T-helper 1 cell treated with Interleukin-12 subunit alpha and Interleukin-12 subunit beta and Interleukin-4 antibody, amounts not matched to agents 30 μg/mL and 1 μg/mL, for 36 hours (primary cell): ENCODE results near the gene RBM6.
A peak's percentile ranks its signal among the peaks of the same experiment; 100 is the strongest.
"Not testable (repeated sequence)": the region's sequence is repeated elsewhere in the genome, so short reads cannot be mapped to it uniquely, and the experiment has no call there.

Experiments used
- H3K27ac Mint-ChIP-seq: one replicate; pipeline ENCODE4 v1.8.0; 2021; ENCODE audit warnings: mild to moderate bottlenecking, mixed read lengths
- H3K27me3 Mint-ChIP-seq: one replicate; pipeline ENCODE4 v1.8.0; 2021; ENCODE audit warnings: low read depth, mixed read lengths
- H3K36me3 Mint-ChIP-seq: one replicate; pipeline ENCODE4 v1.8.0; 2021; ENCODE audit warnings: low read depth, mixed read lengths
- H3K4me1 Mint-ChIP-seq: one replicate; pipeline ENCODE4 v1.8.0; 2021; ENCODE audit warnings: low read depth, mixed read lengths
- H3K4me3 Mint-ChIP-seq: one replicate; pipeline ENCODE4 v1.8.0; 2021; ENCODE audit warnings: mild to moderate bottlenecking, moderate library complexity, mixed read lengths
- H3K9me3 Mint-ChIP-seq: one replicate; pipeline ENCODE4 v1.8.0; 2021; ENCODE audit warnings: mixed read lengths

The RBM6 gene

DNA sequence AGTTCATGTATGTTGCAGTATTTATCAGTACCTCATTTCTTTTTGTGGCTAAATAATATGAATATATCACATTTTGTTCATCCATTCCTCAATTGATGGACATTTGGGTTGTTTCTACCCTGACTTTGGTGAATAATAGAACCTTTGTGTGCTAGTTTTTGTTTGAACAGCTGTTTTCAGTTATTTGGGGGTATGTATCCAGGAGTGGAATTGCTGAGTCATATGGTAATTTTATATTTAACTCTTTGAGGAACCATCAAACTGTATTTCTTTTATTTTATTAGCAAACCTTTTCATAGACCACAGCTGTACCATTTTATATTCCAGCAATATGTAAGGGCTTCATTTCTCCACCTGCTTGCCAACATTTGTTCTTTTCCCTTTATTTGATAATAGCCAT is 110.4 kb downstream of the RBM6 start:
- Mint-ChIP-seq H3K36me3 (peaks cover 28% of the 10 kb centered on the region), H3K27ac (no peak overlapping the region), H3K27me3 (no peaks in the 10 kb centered on the region), H3K9me3 (no peaks in the 10 kb centered on the region), H3K4me3 (no peak overlapping the region), H3K4me1 (peaks cover 3% of the 10 kb centered on the region)

DNA sequence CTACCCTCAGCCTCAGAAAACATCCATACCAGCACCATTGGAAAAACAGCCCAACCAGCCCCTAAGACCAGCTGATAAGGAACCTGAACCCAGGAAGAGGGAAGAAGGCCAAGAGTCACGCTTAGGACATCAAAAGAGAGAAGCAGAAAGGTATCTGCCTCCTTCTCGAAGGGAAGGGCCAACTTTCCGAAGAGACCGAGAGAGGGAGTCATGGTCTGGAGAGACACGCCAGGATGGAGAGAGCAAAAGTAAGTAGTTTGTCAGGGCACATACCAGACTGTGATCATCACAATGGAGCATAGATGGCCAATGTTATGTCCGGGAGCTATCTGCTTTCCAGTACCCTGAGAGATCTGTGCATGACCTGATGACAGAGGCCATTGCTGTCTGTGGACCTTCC is 117.8 kb downstream of the RBM6 start:
- Mint-ChIP-seq H3K36me3 (peaks cover 41% of the 10 kb centered on the region), H3K4me1 (no peaks in the 10 kb centered on the region), H3K9me3 (no peaks in the 10 kb centered on the region), H3K27me3 (no peaks in the 10 kb centered on the region), H3K4me3 (no peak overlapping the region), H3K27ac (no peak overlapping the region)

DNA sequence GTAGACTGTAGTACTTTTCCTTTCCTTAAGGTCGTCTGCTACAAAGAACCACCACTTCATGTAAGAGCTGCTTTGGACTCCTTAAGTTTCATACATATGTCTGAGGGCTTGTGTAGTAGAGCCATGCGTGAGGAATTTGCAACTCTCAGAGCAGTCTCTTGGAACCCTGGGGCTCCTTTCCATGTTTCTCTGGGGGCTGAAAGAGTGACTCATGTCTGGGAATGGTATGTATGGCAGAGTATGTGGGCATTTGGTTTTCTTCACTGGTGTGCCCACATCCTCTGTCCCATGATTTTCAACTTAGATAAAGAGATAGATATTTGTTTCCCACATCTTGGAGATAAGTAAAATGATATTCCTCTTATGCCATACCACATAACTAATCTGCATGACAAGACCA is 128.2 kb downstream of the RBM6 start:
- H3K27me3 Mint-ChIP-seq: no peaks in the 10 kb centered on the region
- H3K36me3 Mint-ChIP-seq: peaks cover 47% of the 10 kb centered on the region
- H3K27ac Mint-ChIP-seq: no peak overlapping the region
- H3K9me3 Mint-ChIP-seq: no peaks in the 10 kb centered on the region
- no peak overlapping the region for H3K4me3 Mint-ChIP-seq
- no peaks in the 10 kb centered on the region for H3K4me1 Mint-ChIP-seq

DNA sequence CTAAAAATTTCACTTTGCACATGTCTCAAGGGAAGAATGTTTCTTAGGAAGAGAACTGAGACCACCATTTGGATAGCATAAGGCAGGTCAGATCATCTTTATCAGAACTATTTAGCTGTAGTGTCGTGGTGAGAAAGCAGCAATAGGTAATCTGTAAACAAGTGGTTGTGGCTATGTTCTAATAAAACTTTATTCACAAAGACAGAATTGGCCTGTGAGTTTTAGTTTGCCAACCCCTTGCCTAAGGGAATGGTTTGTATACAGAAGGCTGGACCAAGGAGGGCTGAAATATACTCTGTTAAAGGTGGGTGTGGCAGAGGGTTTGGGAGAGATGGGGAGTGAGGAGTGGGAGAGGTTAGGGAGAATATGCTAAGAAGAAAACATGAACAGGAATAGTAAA is 138.1 kb downstream of the RBM6 start:
- Mint-ChIP-seq H3K9me3 (no peaks in the 10 kb centered on the region), H3K27me3 (no peaks in the 10 kb centered on the region), H3K4me3 (no peak overlapping the region), H3K27ac (no peak overlapping the region), H3K4me1 (peaks cover 8% of the 10 kb centered on the region), H3K36me3 (peaks cover 21% of the 10 kb centered on the region)

DNA sequence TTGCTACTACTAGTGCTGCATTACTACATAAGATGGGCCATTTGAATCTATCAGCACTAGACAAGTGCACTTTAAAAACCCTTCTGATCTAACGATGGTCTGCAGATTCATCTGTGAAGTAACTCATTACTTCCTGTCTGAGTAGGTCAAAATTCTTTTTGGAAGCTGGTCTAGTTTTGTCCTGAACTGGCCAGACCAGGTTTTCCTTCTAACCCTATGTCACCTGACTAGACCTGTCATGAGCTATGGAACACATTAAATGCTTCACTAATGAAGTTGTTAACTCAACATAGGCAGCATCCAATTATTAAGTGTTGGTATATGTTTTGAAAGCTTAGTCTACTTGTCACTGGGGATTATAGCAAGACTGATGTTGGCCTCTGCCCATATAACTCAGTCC is 138.7 kb downstream of the RBM6 start:
- Mint-ChIP-seq H3K9me3 (no peaks in the 10 kb centered on the region), H3K27ac (no peak overlapping the region), H3K4me1 (peaks cover 10% of the 10 kb centered on the region), H3K4me3 (no peak overlapping the region), H3K36me3 (peaks cover 17% of the 10 kb centered on the region), H3K27me3 (no peaks in the 10 kb centered on the region)

DNA sequence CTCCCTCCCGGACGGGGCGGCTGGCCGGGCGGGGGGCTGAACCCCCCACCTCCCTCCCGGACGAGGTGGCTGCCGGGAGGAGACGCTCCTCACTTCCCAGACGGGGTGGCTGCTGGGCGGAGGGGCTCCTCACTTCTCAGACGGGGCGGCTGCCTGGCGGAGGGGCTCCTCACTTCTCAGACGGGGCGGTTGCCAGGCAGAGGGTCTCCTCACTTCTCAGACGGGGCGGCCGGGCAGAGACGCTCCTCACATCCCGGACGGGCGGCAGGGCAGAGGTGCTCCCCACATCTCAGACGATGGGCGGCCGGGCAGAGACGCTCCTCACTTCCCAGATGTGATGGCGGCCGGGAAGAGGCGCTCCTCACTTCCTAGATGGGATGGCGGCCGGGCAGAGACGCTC is 145.0 kb downstream of the RBM6 start:
- not testable (repeated sequence) for H3K4me3 Mint-ChIP-seq, H3K27ac Mint-ChIP-seq, H3K27me3 Mint-ChIP-seq, H3K36me3 Mint-ChIP-seq, H3K9me3 Mint-ChIP-seq
- H3K4me1 Mint-ChIP-seq: peaks cover 13% of the 10 kb centered on the region

DNA sequence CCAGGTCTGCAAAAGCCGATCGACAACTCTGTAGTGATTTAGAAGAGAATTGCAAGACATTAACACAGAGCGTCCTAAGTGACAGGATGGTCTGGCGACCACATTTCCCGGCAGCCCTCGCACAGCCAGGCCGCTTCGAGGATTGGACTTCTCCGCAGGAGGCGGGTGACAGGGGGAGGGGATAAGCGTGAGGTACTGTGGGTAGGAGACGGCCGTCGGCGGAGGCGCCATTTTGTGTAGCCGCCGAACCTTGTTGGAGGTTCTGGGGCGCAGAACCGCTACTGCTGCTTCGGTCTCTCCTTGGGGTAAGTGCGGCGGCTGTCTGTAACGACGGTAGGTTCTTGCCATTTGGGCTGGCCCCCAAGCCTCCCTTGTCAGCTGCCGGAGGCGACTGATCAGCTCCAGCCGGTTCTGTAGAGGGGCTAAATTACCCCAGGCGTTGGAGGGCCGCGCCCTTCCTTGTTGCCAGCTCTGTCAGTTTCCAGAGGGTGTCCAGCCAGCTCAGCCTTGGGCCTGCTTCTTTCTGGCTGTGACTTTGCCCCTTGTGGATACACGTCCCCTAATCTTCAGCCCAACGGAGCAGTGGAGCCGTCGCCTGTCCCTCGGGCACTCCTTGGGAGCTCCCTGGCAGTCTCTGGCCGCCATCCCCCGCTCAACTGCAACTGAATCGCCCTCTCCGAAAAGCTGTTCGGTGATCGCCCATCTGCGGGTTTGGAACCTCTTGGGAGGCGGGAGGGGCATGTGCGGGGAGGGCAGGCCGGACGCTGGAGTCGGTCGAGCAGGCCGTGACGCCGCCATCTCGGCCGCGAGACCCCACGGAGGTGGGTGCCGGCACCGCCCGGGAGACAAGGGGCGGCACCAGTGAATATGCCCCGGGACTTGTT is 149.0 kb downstream of the RBM6 start, which contains the start of gene RBM5:
Gene RBM5, plus strand, starts transcription at position 195 of the 884 bp plus-strand sequence. CDS start 1,516 bp downstream, outside the sequence.
- peak within 1 kb of the TSS; percentile 90 for H3K27ac Mint-ChIP-seq
- H3K4me3 Mint-ChIP-seq: peak within 1 kb of the TSS; percentile 96
- H3K9me3 Mint-ChIP-seq: no peaks in the 10 kb centered on the region
- peaks cover 26% of the 10 kb centered on the region for H3K36me3 Mint-ChIP-seq
- H3K27me3 Mint-ChIP-seq: no peaks in the 10 kb centered on the region
- H3K4me1 Mint-ChIP-seq: peaks cover 25% of the 10 kb centered on the region

DNA sequence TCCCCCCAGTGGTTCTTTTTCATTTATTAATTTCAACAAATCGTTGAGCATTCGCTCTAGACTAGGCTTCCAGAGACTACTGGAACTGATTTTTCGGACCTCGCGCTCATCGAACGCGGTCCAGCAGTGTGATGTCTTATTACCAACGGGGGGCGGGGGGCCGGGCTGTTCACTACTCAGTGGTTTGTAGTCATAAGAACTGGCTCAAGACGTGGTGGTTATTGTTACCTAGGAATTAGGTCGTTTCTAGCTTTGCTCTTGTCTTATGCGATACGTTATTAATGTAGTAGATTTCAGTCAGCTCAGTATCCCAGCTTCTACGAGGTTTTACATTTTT is 149.6 kb downstream of the RBM6 start:
- Mint-ChIP-seq H3K27ac (peak overlapping the region; percentile 90), H3K4me1 (peaks cover 25% of the 10 kb centered on the region), H3K36me3 (peaks cover 28% of the 10 kb centered on the region), H3K4me3 (peak overlapping the region; percentile 96), H3K27me3 (no peaks in the 10 kb centered on the region), H3K9me3 (no peaks in the 10 kb centered on the region)

DNA sequence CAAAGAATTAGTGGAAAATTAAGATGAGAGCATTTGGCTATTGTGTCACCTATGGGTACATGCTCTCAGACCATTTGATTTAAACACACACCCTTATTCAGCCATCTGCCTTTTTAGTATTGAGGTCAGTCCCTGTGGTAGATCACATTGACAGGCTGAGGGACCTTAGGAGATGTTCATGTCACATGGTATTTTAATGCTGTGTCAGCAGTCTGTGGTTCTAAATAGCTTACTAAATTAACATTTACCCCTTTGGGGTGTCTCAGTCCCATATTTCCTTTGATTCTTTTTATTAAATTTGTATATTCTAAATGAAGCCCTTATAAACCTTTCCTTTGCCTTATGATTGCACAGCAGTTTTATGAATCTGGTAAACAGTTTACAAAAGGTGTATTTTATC is 151.0 kb downstream of the RBM6 start:
- Mint-ChIP-seq H3K4me3 (no peak overlapping the region), H3K9me3 (no peaks in the 10 kb centered on the region), H3K4me1 (peaks cover 29% of the 10 kb centered on the region), H3K27me3 (no peaks in the 10 kb centered on the region), H3K27ac (no peak overlapping the region), H3K36me3 (peaks cover 39% of the 10 kb centered on the region)

DNA sequence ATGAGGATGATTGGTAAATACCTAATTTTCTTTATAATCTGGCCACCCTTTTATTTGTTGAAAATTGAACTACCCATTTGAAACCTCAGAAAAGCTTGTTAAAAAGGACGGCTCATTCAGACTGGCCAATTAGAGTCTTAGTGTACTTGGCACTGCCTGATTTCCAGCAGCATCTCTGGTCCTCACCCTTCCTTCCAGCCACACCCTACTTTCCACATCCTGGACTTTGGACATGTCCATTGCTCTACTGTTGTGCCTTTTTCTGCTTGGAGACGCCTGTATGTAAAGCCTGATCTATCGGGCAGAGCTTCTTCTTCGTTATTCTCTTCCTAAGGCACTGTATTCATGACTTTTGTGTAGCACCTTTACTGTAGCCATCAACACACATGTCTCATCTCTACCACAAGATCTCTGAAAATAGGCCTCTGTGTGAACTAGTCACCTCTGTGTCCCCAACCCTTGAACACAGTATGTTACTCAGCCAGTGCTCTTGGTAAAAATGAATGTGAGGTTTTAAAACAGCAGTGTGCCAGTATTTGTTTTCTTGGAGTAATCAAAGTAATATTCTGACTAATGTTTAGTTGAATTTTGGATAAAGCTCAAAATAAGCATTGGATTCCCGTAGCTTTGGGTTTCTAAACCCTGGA is 155.5 kb downstream of the RBM6 start:
- Mint-ChIP-seq H3K27me3 (no peaks in the 10 kb centered on the region), H3K9me3 (no peaks in the 10 kb centered on the region), H3K4me3 (no peak overlapping the region), H3K4me1 (peaks cover 21% of the 10 kb centered on the region), H3K36me3 (peaks cover 58% of the 10 kb centered on the region), H3K27ac (no peak overlapping the region)

DNA sequence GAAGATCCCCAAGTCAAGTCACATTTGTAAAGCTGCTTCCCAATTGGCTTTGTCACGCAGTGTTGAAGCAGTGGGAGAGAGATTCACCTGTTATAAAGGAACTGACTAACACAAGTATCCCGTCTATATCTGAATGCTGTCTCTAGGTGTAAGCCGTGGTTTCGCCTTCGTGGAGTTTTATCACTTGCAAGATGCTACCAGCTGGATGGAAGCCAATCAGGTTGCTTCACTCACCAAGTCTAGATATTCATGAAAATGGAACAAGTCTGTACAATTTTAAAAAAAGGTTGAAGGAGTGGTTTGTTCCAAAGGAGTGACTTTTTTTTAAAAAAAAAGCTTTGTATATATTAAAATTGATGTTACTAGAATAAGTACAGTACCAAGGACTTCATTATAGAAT is 160.4 kb downstream of the RBM6 start:
- no peaks in the 10 kb centered on the region for H3K27me3 Mint-ChIP-seq
- peaks cover 63% of the 10 kb centered on the region for H3K36me3 Mint-ChIP-seq
- H3K4me3 Mint-ChIP-seq: no peak overlapping the region
- peaks cover 5% of the 10 kb centered on the region for H3K4me1 Mint-ChIP-seq
- no peaks in the 10 kb centered on the region for H3K9me3 Mint-ChIP-seq
- no peak overlapping the region for H3K27ac Mint-ChIP-seq

DNA sequence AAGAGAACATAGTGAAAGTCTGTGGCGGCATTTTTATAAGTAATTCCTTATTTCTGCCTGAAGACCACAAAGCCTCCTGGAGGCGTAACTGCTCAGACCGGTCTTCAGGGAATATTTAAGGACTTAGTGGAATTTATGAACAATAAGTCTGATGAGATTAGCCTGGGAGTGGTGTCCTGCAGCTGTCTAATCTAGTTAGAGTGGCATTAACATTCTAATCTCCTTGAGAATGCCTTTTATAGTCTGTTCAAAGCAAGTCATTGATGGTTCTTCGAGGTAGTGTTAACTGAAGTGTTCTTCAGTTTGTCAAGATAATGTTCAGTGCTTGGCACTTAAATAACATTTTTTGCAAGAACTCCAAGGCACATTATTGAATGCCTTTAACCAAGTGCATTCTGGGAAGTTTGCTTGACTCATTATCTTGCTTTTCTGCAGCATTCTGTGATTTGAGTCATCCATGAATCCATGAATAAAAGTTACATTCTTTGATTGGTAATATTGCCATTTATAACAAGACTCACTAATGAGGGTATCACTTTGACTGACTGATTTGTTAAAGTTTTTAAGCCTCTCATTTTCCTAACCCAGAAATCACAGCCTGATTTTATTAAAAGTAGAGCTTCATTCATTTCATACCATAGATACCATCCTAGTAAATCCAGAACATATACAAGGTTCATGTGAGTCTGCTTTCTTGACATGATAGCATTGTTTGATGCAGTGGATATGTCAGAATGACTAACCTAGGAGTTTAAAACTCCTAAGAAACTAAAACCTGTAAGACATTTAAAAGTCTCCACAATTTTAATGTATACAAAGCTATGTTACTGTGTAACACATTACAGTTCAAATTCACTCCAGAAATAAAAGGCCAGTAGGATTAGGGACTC is 161.3 kb downstream of the RBM6 start:
- peaks cover 2% of the 10 kb centered on the region for H3K4me1 Mint-ChIP-seq
- H3K27me3 Mint-ChIP-seq: no peaks in the 10 kb centered on the region
- H3K9me3 Mint-ChIP-seq: no peaks in the 10 kb centered on the region
- no peak overlapping the region for H3K4me3 Mint-ChIP-seq
- no peak overlapping the region for H3K27ac Mint-ChIP-seq
- H3K36me3 Mint-ChIP-seq: peaks cover 59% of the 10 kb centered on the region

DNA sequence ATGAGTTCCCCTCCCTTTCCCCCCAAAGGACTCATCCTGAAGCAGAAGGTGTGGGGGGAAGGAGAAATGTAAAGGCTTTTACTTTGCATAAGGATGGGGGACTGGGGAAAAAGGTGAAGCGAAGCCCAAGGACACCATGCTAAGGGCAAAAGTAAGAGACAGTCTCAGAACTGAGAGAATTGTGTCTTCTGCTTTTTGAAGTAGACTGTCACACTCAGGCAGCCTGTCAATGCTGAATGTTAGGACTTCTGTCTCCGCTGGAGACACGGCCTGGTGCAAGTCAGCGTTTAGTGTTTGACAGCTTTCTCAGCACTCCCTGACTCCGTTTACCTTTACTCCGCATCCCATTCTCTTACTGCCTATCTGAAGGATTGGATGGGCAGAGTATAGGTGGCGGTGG is 162.6 kb downstream of the RBM6 start:
- Mint-ChIP-seq H3K4me3 (no peak overlapping the region), H3K36me3 (peaks cover 61% of the 10 kb centered on the region)

DNA sequence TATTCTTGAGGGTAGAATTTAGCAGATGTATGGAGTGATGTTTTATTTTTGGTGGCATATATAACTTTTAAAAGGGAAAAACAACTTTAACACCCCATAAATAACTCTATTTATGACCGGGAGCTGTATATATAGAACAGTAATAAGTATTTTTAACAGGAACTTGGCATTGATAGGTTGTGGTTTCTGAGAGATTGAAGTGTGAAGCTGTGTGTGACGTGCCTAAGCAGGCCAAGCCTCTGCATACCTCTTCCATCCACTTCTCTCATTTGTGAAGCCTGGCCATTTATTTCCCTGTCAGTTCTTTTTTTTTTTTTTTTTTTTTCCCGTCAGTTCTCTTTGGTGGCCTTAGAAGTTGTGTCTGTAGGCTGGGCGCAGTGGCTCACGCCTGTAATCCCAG is 171.8 kb downstream of the RBM6 start:
- Mint-ChIP-seq H3K36me3 (peaks cover 73% of the 10 kb centered on the region), H3K9me3 (no peaks in the 10 kb centered on the region), H3K4me1 (peaks cover 5% of the 10 kb centered on the region), H3K27me3 (no peaks in the 10 kb centered on the region), H3K27ac (no peak overlapping the region), H3K4me3 (no peak overlapping the region)

More for the DNA sequence above, 162.6 kb downstream of the RBM6 start:
- H3K4me1 Mint-ChIP-seq: no peaks in the 10 kb centered on the region
- H3K9me3 Mint-ChIP-seq: no peaks in the 10 kb centered on the region
- H3K27me3 Mint-ChIP-seq: no peaks in the 10 kb centered on the region
- H3K27ac Mint-ChIP-seq: no peak overlapping the region
